ENCODE results near the gene NUBP2.

Gene NUBP2

GRCh38 chr16:1820946-1821290 lies 38.2 kb downstream of the NUBP2 start:
- ATAC-seq: no peak
- no peak for TF ChIP-seq PPARA (CRISPR knock-in tag; IDR thresholded peaks at IDR 0.05; ENCODE audit: borderline replicate concordance)
- no peak for TF ChIP-seq GLIS3 (CRISPR knock-in tag; IDR thresholded peaks at IDR 0.05)
- no peak for TF ChIP-seq ZNF70 (CRISPR knock-in tag; IDR thresholded peaks at IDR 0.05)
- no peak for TF ChIP-seq TSHZ2 (CRISPR knock-in tag; IDR thresholded peaks at IDR 0.05)
- no peak for TF ChIP-seq SNAI2 (CRISPR knock-in tag; IDR thresholded peaks at IDR 0.05)
- TF ChIP-seq CSRNP3 (CRISPR knock-in tag; IDR thresholded peaks at IDR 0.05): no peak
- TF ChIP-seq ZFP3 (CRISPR knock-in tag; IDR thresholded peaks at IDR 0.05): no peak
- no peak for TF ChIP-seq ISL1 (CRISPR knock-in tag; IDR thresholded peaks at IDR 0.05)
- TF ChIP-seq CREB5 (CRISPR knock-in tag; IDR thresholded peaks at IDR 0.05; ENCODE audit: low read depth): no peak
- TF ChIP-seq ESRRG (CRISPR knock-in tag; IDR thresholded peaks at IDR 0.05): no peak
- no peak for TF ChIP-seq TOX (CRISPR knock-in tag; IDR thresholded peaks at IDR 0.05; ENCODE audit: borderline replicate concordance)
- TF ChIP-seq TCF4 (CRISPR knock-in tag; IDR thresholded peaks at IDR 0.05; ENCODE audit: borderline replicate concordance): no peak
- no peak for TF ChIP-seq PATZ1 (CRISPR knock-in tag; IDR thresholded peaks at IDR 0.05; ENCODE audit: borderline replicate concordance)
- no peak for TF ChIP-seq POU6F1 (CRISPR knock-in tag; IDR thresholded peaks at IDR 0.05; ENCODE audit: borderline replicate concordance, low read depth)
- TF ChIP-seq BACH2 (CRISPR knock-in tag; IDR thresholded peaks at IDR 0.05; ENCODE audit: borderline replicate concordance): no peak
- TF ChIP-seq OSR1 (CRISPR knock-in tag; IDR thresholded peaks at IDR 0.05): no peak
- TF ChIP-seq RARB (CRISPR knock-in tag; IDR thresholded peaks at IDR 0.05): no peak
- TF ChIP-seq ZC3H10 (CRISPR knock-in tag; IDR thresholded peaks at IDR 0.05): no peak
- no peak for TF ChIP-seq ZNF565 (CRISPR knock-in tag; conservative IDR thresholded peaks at IDR 0.05; ENCODE audit: low read depth)

- ATAC-seq: no peak
- no peak for TF ChIP-seq CSDC2 (CRISPR knock-in tag; IDR thresholded peaks at IDR 0.05)
- no peak for TF ChIP-seq BACH2 (CRISPR knock-in tag; IDR thresholded peaks at IDR 0.05; ENCODE audit: borderline replicate concordance)
- no peak for TF ChIP-seq PATZ1 (CRISPR knock-in tag; IDR thresholded peaks at IDR 0.05; ENCODE audit: borderline replicate concordance)
- TF ChIP-seq OSR1 (CRISPR knock-in tag; IDR thresholded peaks at IDR 0.05): no peak
- no peak for TF ChIP-seq SNAI2 (CRISPR knock-in tag; IDR thresholded peaks at IDR 0.05)
- no peak for TF ChIP-seq CSRNP3 (CRISPR knock-in tag; IDR thresholded peaks at IDR 0.05)
- TF ChIP-seq TOX (CRISPR knock-in tag; IDR thresholded peaks at IDR 0.05; ENCODE audit: borderline replicate concordance): no peak
- TF ChIP-seq GLIS3 (CRISPR knock-in tag; IDR thresholded peaks at IDR 0.05): no peak
- TF ChIP-seq RARB (CRISPR knock-in tag; IDR thresholded peaks at IDR 0.05): no peak
- no peak for TF ChIP-seq ESRRG (CRISPR knock-in tag; IDR thresholded peaks at IDR 0.05)
- no peak for TF ChIP-seq ZFP30 (CRISPR knock-in tag; IDR thresholded peaks at IDR 0.05)
- TF ChIP-seq ARNTL (CRISPR knock-in tag; IDR thresholded peaks at IDR 0.05; ENCODE audit: borderline replicate concordance, low read depth): no peak
- no peak for TF ChIP-seq PPARA (CRISPR knock-in tag; IDR thresholded peaks at IDR 0.05; ENCODE audit: borderline replicate concordance)
- TF ChIP-seq TSHZ2 (CRISPR knock-in tag; IDR thresholded peaks at IDR 0.05): no peak
- TF ChIP-seq TCF4 (CRISPR knock-in tag; IDR thresholded peaks at IDR 0.05; ENCODE audit: borderline replicate concordance): no peak
Observed at GRCh38 chr16:1821861-1822611, 39.3 kb downstream of the NUBP2 start.
